ENCODE data around the gene PI4KB. TPM values are rescaled to one million over a fixed set of nuclear protein-coding genes. Genes with fewer than 3 reads are reported as not detected.

The PI4KB gene
- total RNA-seq, 3 donors from 2014 or later = 57.9 to 77.2 (median 58.9) TPM

- DNase-seq = no peak
- H3K4me1 ChIP-seq (ENCODE audit: low read depth) = no peaks in the 10 kb centered on the region
- no peak overlapping the region for H3K4me3 ChIP-seq
- ATAC-seq = no peak
- TF ChIP-seq CTCF (IDR thresholded peaks at IDR 0.05) = no peak
- H3K36me3 ChIP-seq (ENCODE audit: low read depth) = no peaks in the 10 kb centered on the region
- intact Hi-C loops (cut with DNase I, micrococcal nuclease) = no loop called here
- no peaks in the 10 kb centered on the region for H3K9me3 ChIP-seq
These were observed 53.2 kb downstream of the PI4KB start for GRCh38 chr1:151273924-151274466.

- DNase-seq = no peak
- ATAC-seq = no peak
- H3K36me3 ChIP-seq (ENCODE audit: low read depth) = peaks cover 3% of the 10 kb centered on the region
- no peaks in the 10 kb centered on the region for H3K9me3 ChIP-seq
- intact Hi-C loops (cut with DNase I, micrococcal nuclease) = no loop called here
- no peaks in the 10 kb centered on the region for H3K4me1 ChIP-seq (ENCODE audit: low read depth)
- H3K4me3 ChIP-seq = no peak overlapping the region
- TF ChIP-seq CTCF (IDR thresholded peaks at IDR 0.05) = no peak
These were observed 59.5 kb downstream of the PI4KB start for GRCh38 chr1:151267760-151268159.

GRCh38 chr1:151266821-151267220, 60.4 kb downstream of the PI4KB start:
- Histone ChIP-seq H3K9me3 (no peaks in the 10 kb centered on the region), H3K36me3 (ENCODE audit: low read depth) (peaks cover 3% of the 10 kb centered on the region), H3K4me3 (no peak overlapping the region), H3K4me1 (ENCODE audit: low read depth) (no peaks in the 10 kb centered on the region)
- no peak for TF ChIP-seq CTCF (IDR thresholded peaks at IDR 0.05)
- DNase-seq (no peak), ATAC-seq (no peak)
- intact Hi-C loops (cut with DNase I, micrococcal nuclease) = no loop called here

- no peak overlapping the region for H3K4me3 ChIP-seq
- no peak for TF ChIP-seq CTCF (IDR thresholded peaks at IDR 0.05)
- ATAC-seq (no peak), DNase-seq (no peak)
- H3K4me1 ChIP-seq (ENCODE audit: low read depth) = no peaks in the 10 kb centered on the region
- no peaks in the 10 kb centered on the region for H3K9me3 ChIP-seq
- peaks cover 3% of the 10 kb centered on the region for H3K36me3 ChIP-seq (ENCODE audit: low read depth)
- intact Hi-C loops (cut with DNase I, micrococcal nuclease) = no loop called here
These were observed 60.9 kb downstream of the PI4KB start for GRCh38 chr1:151266315-151266714.

- intact Hi-C loops (cut with DNase I, micrococcal nuclease) = no loop called here
- DNase-seq (no peak), ATAC-seq (peak; percentile 17)
- no peak for TF ChIP-seq CTCF (IDR thresholded peaks at IDR 0.05)
- H3K36me3 ChIP-seq (ENCODE audit: low read depth) = peaks cover 3% of the 10 kb centered on the region
- H3K4me3 ChIP-seq = no peak overlapping the region
- no peaks in the 10 kb centered on the region for H3K9me3 ChIP-seq
- H3K4me1 ChIP-seq (ENCODE audit: low read depth) = no peaks in the 10 kb centered on the region
These were observed 61.6 kb downstream of the PI4KB start for GRCh38 chr1:151265446-151266236.

All from mucosa of descending colon (tissue), 3 donors.